ENCODE data around the gene EXOC2. TPM values are rescaled to one million over a fixed set of nuclear protein-coding genes. Genes with fewer than 3 reads are reported as not detected.
A peak's percentile ranks its signal among the peaks of the same experiment; 100 is the strongest.

Gene EXOC2
- total RNA-seq, 1 donor from 2014 or later = 22.9 TPM

- TF ChIP-seq CTCF (conservative IDR thresholded peaks at IDR 0.05) = no peak
- Mint-ChIP-seq H3K27ac (no peak overlapping the region), H3K27me3 (peaks cover 35% of the 10 kb centered on the region), H3K9me3 (peaks cover 3% of the 10 kb centered on the region), H3K4me3 (no peak overlapping the region), H3K4me1 (ENCODE audit: unreplicated experiment) (no peaks in the 10 kb centered on the region), H3K36me3 (no peaks in the 10 kb centered on the region)
- DNase-seq (ENCODE audit: extremely low spot score, unreplicated experiment) = no peak
Measured at GRCh38 chr6:731924-732323, 39.0 kb upstream of the EXOC2 start.

- Mint-ChIP-seq H3K36me3 (no peaks in the 10 kb centered on the region), H3K9me3 (no peaks in the 10 kb centered on the region), H3K27ac (no peak overlapping the region), H3K4me1 (ENCODE audit: unreplicated experiment) (no peaks in the 10 kb centered on the region), H3K4me3 (no peak overlapping the region), H3K27me3 (peaks cover 48% of the 10 kb centered on the region)
- TF ChIP-seq CTCF (conservative IDR thresholded peaks at IDR 0.05) = no peak
- DNase-seq (ENCODE audit: extremely low spot score, unreplicated experiment) = no peak
Measured at GRCh38 chr6:729606-730320, 36.8 kb upstream of the EXOC2 start.

GRCh38 chr6:727856-728255 is 34.9 kb upstream of the EXOC2 start:
- Mint-ChIP-seq H3K27ac (no peak overlapping the region), H3K4me3 (no peak overlapping the region), H3K27me3 (peaks cover 46% of the 10 kb centered on the region), H3K9me3 (no peaks in the 10 kb centered on the region), H3K4me1 (ENCODE audit: unreplicated experiment) (no peaks in the 10 kb centered on the region), H3K36me3 (no peaks in the 10 kb centered on the region)
- no peak for DNase-seq (ENCODE audit: extremely low spot score, unreplicated experiment)
- no peak for TF ChIP-seq CTCF (conservative IDR thresholded peaks at IDR 0.05)

- no peak overlapping the region for H3K27ac Mint-ChIP-seq
- no peaks in the 10 kb centered on the region for H3K4me1 Mint-ChIP-seq (ENCODE audit: unreplicated experiment)
- no peaks in the 10 kb centered on the region for H3K36me3 Mint-ChIP-seq
- H3K4me3 Mint-ChIP-seq = no peak overlapping the region
- TF ChIP-seq CTCF (conservative IDR thresholded peaks at IDR 0.05) = peak; percentile 47
- peaks cover 29% of the 10 kb centered on the region for H3K27me3 Mint-ChIP-seq
- H3K9me3 Mint-ChIP-seq = no peaks in the 10 kb centered on the region
- no peak for DNase-seq (ENCODE audit: extremely low spot score, unreplicated experiment)
Measured at GRCh38 chr6:723540-723939, 30.6 kb upstream of the EXOC2 start.

GRCh38 chr6:722608-723007 is 29.7 kb upstream of the EXOC2 start:
- no peak for TF ChIP-seq CTCF (conservative IDR thresholded peaks at IDR 0.05)
- no peak overlapping the region for H3K4me3 Mint-ChIP-seq
- DNase-seq (ENCODE audit: extremely low spot score, unreplicated experiment) = no peak
- H3K36me3 Mint-ChIP-seq = no peaks in the 10 kb centered on the region
- peaks cover 29% of the 10 kb centered on the region for H3K27me3 Mint-ChIP-seq
- H3K4me1 Mint-ChIP-seq (ENCODE audit: unreplicated experiment) = no peaks in the 10 kb centered on the region
- no peak overlapping the region for H3K27ac Mint-ChIP-seq
- H3K9me3 Mint-ChIP-seq = no peaks in the 10 kb centered on the region
